DMS79 (cell line): Measurements from ENCODE around the gene OR2T8.

Experiments
- DNase-seq: peaks from one replicate; lab custom pipeline; 2025; lab: John Stamatoyannopoulos, UW

Gene OR2T8

GRCh38 chr1:247961791-247962190 lies 41.7 kb downstream of the OR2T8 start:
- DNase-seq, result no peak

GRCh38 chr1:247962911-247963588 lies 43.0 kb downstream of the OR2T8 start:
- no peak for DNase-seq

- DNase-seq, result no peak
Observed at GRCh38 chr1:247964933-247965332, 44.9 kb downstream of the OR2T8 start, which contains the start of gene OR2AK2. TSS of gene OR2AK2 (plus strand) at chr1:247965233. CDS start at chr1:247965377, 144 bp downstream.

GRCh38 chr1:247966532-247967204 lies 46.6 kb downstream of the OR2T8 start:
- DNase-seq, result no peak
